GM12878 (cell line): ENCODE measurements around the gene WIPF2. TPM values are rescaled to one million over a fixed set of nuclear protein-coding genes. Genes with fewer than 3 reads are reported as not detected.

ENCODE experiments used
- ATAC-seq: fragments of 200-7000 bp; cut with Tn5 transposase; 3 replicates; pipeline ENCODE4 v1.9.1; 2020; ENCODE audit warnings: mild to moderate bottlenecking, moderate library complexity
- BruUV-seq: library from RNA; stranded (reverse); fragments of 400-500 nt; replicated peaks from 2 replicates; lab custom pipeline; 2021; lab: Mats Ljungman, UMichigan
- CTCF ChIA-PET: fragments of 300-600 bp; sonication (Branson Sonifier 250); formaldehyde crosslinking; extraction: SDS; loops from one replicate; lab custom pipeline; 2021; ENCODE audit warnings: inconsistent platforms; lab: Yijun Ruan, JAX
- POLR2A ChIA-PET: fragments of 350-600 bp; formaldehyde crosslinking; extraction: SDS; loops from one replicate; lab custom pipeline; 2021; ENCODE audit warnings: inconsistent platforms; lab: Charles Lee
- RAD21 ChIA-PET: fragments of 300-600 bp; sonication (Branson Sonifier 250); formaldehyde crosslinking; loops from one replicate; lab custom pipeline; 2023; ENCODE audit warnings: antibody characterized with exemption; ENCODE audit not compliant: unreplicated experiment; lab: Charles Lee
- SMC1A ChIA-PET: fragments of 300-600 bp; sonication (Branson Sonifier 250); formaldehyde crosslinking; loops from one replicate; lab custom pipeline; 2023; ENCODE audit not compliant: unreplicated experiment, uncharacterized antibody; lab: Charles Lee
- DNase-seq: peaks from one replicate; pipeline ENCODE4 v3.0.0-alpha.2; 2011; ENCODE audit warnings: low read depth, low spot score
- FAIRE-seq: peaks from 3 replicates; lab custom pipeline; 2011; peaks lifted over from hg19 to GRCh38; lab: Jason Lieb, UNC
- H2AFZ ChIP-seq: 2 replicates; pipeline ENCODE4 v1.6.0; 2011; ENCODE audit warnings: low read depth, low read length, control low read depth; ENCODE audit not compliant: control insufficient read depth
- H3K27ac ChIP-seq: 2 replicates; pipeline ENCODE4 v1.5.1; 2011; ENCODE audit warnings: control low read depth; ENCODE audit not compliant: control insufficient read depth, insufficient read depth
- H3K27me3 ChIP-seq, 2 experiments: replicated peaks in 1 of 2; 2 replicates each; pipeline versions ENCODE4 v1.6.0 to v1.6.1; 2011; ENCODE audit warnings: low read length in 1 of 2; ENCODE audit not compliant: control insufficient read depth in 2 of 2, insufficient read depth in 2 of 2
- H3K36me3 ChIP-seq, 2 experiments: 2 replicates each; pipeline ENCODE4 v1.5.1; 2011; ENCODE audit warnings: low read length in 1 of 2; ENCODE audit not compliant: control insufficient read depth in 2 of 2, insufficient read depth in 2 of 2
- H3K4me1 ChIP-seq: 2 replicates; pipeline ENCODE4 v1.6.1; 2011; ENCODE audit warnings: mild to moderate bottlenecking, low read length, moderate library complexity, mixed read lengths; ENCODE audit not compliant: control insufficient read depth, insufficient read depth
- H3K4me2 ChIP-seq: 2 replicates; pipeline ENCODE4 v1.6.0; 2011; ENCODE audit warnings: control low read depth; ENCODE audit not compliant: control insufficient read depth, insufficient read depth
- H3K4me3 ChIP-seq: fragments of 200-600 bp; sonication (generic); 2 replicates; pipeline ENCODE4 v1.5.1; 2016
- H3K79me2 ChIP-seq: 2 replicates; pipeline ENCODE4 v1.6.0; 2011; ENCODE audit warnings: low read length; ENCODE audit not compliant: control insufficient read depth, insufficient read depth
- H3K9ac ChIP-seq: 2 replicates; pipeline ENCODE4 v1.8.0; 2011; ENCODE audit warnings: low read length, control low read depth, mixed read lengths; ENCODE audit not compliant: control insufficient read depth, insufficient read depth
- H3K9me3 ChIP-seq: replicated peaks from 3 replicates; pipeline ENCODE4 v1.5.1; 2011; ENCODE audit warnings: mild to moderate bottlenecking, low read length; ENCODE audit not compliant: control insufficient read depth, insufficient read depth
- H4K20me1 ChIP-seq: 2 replicates; pipeline ENCODE4 v1.6.0; 2011; ENCODE audit not compliant: control insufficient read depth, insufficient read depth
- BRCA1 ChIP-seq: IDR thresholded peaks from 2 replicates; pipeline ENCODE4 v1.6.1; 2011; ENCODE audit warnings: low read depth, low read length, improper control_type of control experiment
- CBX5 ChIP-seq: sonication (generic); IDR thresholded peaks from 2 replicates; pipeline ENCODE4 v1.6.1; 2016; ENCODE audit warnings: low read depth, moderate library complexity, mild to moderate bottlenecking, inconsistent platforms
- CEBPB ChIP-seq, 2 experiments: fragments of 150-350 bp in 1 of 2; IDR thresholded peaks; 2 replicates each; pipeline ENCODE4 v1.6.1; 2012 to 2014; ENCODE audit warnings: low read depth in 2 of 2, low read length in 2 of 2, borderline replicate concordance in 1 of 2, inconsistent platforms in 1 of 2
- E2F8 ChIP-seq: fragments of 450-650 bp; IDR thresholded peaks from 2 replicates; pipeline ENCODE4 v1.6.1; 2018; ENCODE audit warnings: mild to moderate bottlenecking, low read depth, moderate library complexity; ENCODE audit not compliant: partially characterized antibody
- NFYB ChIP-seq: IDR thresholded peaks from 2 replicates; pipeline ENCODE4 v1.6.1; 2011; ENCODE audit warnings: low read depth, mild to moderate bottlenecking, low read length, improper control_type of control experiment, moderate library complexity; ENCODE audit not compliant: insufficient read depth
- POLR2A ChIP-seq: IDR thresholded peaks from 2 replicates; pipeline ENCODE4 v1.6.1; 2011; ENCODE audit warnings: low read depth, mild to moderate bottlenecking, low read length
- POLR2AphosphoS2 ChIP-seq: IDR thresholded peaks from 2 replicates; pipeline ENCODE4 v1.6.1; 2011; ENCODE audit warnings: low read depth, mild to moderate bottlenecking, low read length, improper control_type of control experiment, moderate library complexity
- POLR2AphosphoS5 ChIP-seq: IDR thresholded peaks from 2 replicates; pipeline ENCODE4 v1.6.1; 2011; ENCODE audit warnings: mild to moderate bottlenecking, low read length, inconsistent platforms
- SP1 ChIP-seq: IDR thresholded peaks from one replicate; pipeline ENCODE4 v1.6.1; 2011; ENCODE audit warnings: low read depth, low read length
- SUPT20H ChIP-seq: IDR thresholded peaks from 2 replicates; pipeline ENCODE4 v1.6.1; 2011; ENCODE audit warnings: low read depth, mild to moderate bottlenecking, low read length, moderate library complexity, borderline replicate concordance; ENCODE audit not compliant: control insufficient read depth
- YBX1 ChIP-seq: fragments of 450-650 bp; IDR thresholded peaks from 2 replicates; pipeline ENCODE4 v1.6.1; 2016; ENCODE audit warnings: antibody characterized with exemption
- ZSCAN29 ChIP-seq: fragments of 450-650 bp; IDR thresholded peaks from 2 replicates; pipeline ENCODE4 v1.6.1; 2017; ENCODE audit warnings: mild to moderate bottlenecking, moderate library complexity
- WGBS: methylation state at CpG from one replicate; pipeline ENCODE4 v1.1.6; 2016; ENCODE audit warnings: low lambda C conversion rate; ENCODE audit not compliant: insufficient replicate concordance, insufficient coverage; ENCODE audit errors: missing lambda C conversion rate; 5-methylcytosine and 5-hydroxymethylcytosine counted together
- in situ Hi-C: fragments of 300-500 bp; cut with MboI; formaldehyde crosslinking; loops from 9 replicates; pipeline ENCODE4 v1.14.3; 2018; ENCODE audit warnings: mixed read lengths
- intact Hi-C: fragments of 100-400 bp; cut with micrococcal nuclease; formaldehyde crosslinking; loops from one replicate; pipeline ENCODE4 v1.14.2; 2022; ENCODE audit not compliant: unreplicated experiment
- polyA plus RNA-seq, 11 experiments: library from polyadenylated mRNA; depleted of rRNA in 4 of 11; unstranded in 6 of 11; stranded (reverse) in 5 of 11; fragments of >200 nt; fragmentation: Nextera tagmentation in 4 of 11; fragmentation: Illumina TruSeq in 1 of 11; extraction: Ambion mirVana in 4 of 11; extraction: Trizol in 1 of 11; gene quantifications; 1 replicate in 1 of 11; 2 replicates in 10 of 11; pipeline versions ENCODE4 v1.2.1 to v1.2.3, GENCODE V29; 2011 to 2016; ENCODE audit warnings: inconsistent platforms in 2 of 11, missing spikeins in 2 of 11, low read depth in 1 of 11
- total RNA-seq, 4 experiments: library from RNA; depleted of rRNA in 3 of 4; stranded (reverse); fragments of >200 nt in 3 of 4; fragmentation: Illumina TruSeq in 1 of 4; extraction: Trizol in 1 of 4; gene quantifications; 2 replicates each; pipeline versions ENCODE4 v1.2.1 to v1.2.3, GENCODE V29; 2013 to 2021
- TF ChIP-seq, protein P1 (sequence below): IDR thresholded peaks from 2 replicates; pipeline ENCODE4 v1.6.1; 2012; ENCODE audit warnings: mild to moderate bottlenecking, low read depth, low read length

WIPF2 gene
- total and polyA plus RNA-seq, 10 of the 15 experiments (the other 5 are each of a cell fraction or from before 2014, with no cell fraction given), result 4.2 to 20.8 (median 7.1) TPM

DNA sequence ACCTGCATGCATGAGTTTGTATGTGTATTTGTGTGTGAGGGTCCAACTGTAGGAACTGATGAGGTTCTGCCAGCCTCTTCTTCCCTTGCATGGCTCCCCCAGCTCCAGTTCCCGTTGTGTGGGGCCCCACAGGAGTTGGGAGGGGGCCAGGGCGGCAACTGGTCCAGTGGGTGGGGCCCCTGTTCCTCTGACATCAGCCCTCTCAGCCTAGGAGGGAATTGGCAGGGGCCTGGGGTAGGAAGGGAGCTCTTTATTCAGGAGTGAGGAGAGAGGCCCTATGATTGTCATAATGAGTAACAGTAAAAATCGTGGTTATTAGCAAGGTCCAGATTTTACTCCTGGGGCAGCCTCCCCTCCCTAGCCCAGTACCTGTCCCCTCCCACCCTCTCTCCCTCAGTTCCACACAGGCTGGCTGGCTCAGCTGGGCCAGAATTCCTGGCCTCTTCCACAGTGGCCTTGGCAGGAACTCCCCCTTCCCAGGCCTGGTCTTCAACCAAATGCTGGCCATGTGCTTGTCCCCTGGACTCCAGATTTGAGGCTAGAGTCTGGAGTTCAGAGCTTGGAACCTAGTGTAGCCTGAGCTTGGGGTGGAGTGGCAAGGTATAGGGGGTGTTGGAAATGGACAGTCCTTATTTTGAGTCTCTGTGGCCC, 108.8 kb downstream of the WIPF2 start (continued):
- TF ChIP-seq E2F8 (no peak), BRCA1 (no peak)

DNA sequence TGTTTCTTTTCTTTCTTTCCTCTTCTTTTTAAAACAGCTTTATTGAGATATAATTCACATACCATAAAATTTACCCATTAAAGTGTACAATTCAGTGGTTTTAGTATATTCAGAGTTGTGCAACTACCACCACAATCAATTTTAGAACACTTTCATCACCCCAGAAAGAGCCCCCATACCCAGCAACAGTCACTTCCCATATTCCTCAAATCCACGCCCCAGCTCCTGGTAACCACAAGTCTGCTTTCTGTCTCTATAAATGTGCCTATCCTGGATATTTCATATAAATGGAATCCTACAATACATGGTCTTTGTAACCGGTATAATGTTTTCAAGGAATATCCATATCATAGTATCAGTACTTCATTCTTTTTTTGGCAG, 109.3 kb downstream of the WIPF2 start:
- no peak for TF ChIP-seq NFYB
- TF ChIP-seq CEBPB (IDR thresholded peaks at IDR 0.05; ENCODE audit: borderline replicate concordance in 1 of 2, low read depth in 2 of 2, low read length in 2 of 2), result no peak
- no peak for TF ChIP-seq POLR2AphosphoS5
- TF ChIP-seq YBX1, result no peak
- TF ChIP-seq CBX5, result no peak
- no peak for TF ChIP-seq SP1
- TF ChIP-seq POLR2AphosphoS2, result no peak
- no peak for TF ChIP-seq SUPT20H
- TF ChIP-seq, protein P1, sequence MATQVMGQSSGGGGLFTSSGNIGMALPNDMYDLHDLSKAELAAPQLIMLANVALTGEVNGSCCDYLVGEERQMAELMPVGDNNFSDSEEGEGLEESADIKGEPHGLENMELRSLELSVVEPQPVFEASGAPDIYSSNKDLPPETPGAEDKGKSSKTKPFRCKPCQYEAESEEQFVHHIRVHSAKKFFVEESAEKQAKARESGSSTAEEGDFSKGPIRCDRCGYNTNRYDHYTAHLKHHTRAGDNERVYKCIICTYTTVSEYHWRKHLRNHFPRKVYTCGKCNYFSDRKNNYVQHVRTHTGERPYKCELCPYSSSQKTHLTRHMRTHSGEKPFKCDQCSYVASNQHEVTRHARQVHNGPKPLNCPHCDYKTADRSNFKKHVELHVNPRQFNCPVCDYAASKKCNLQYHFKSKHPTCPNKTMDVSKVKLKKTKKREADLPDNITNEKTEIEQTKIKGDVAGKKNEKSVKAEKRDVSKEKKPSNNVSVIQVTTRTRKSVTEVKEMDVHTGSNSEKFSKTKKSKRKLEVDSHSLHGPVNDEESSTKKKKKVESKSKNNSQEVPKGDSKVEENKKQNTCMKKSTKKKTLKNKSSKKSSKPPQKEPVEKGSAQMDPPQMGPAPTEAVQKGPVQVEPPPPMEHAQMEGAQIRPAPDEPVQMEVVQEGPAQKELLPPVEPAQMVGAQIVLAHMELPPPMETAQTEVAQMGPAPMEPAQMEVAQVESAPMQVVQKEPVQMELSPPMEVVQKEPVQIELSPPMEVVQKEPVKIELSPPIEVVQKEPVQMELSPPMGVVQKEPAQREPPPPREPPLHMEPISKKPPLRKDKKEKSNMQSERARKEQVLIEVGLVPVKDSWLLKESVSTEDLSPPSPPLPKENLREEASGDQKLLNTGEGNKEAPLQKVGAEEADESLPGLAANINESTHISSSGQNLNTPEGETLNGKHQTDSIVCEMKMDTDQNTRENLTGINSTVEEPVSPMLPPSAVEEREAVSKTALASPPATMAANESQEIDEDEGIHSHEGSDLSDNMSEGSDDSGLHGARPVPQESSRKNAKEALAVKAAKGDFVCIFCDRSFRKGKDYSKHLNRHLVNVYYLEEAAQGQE, result no peak
- TF ChIP-seq POLR2A, result no peak
- no peak for TF ChIP-seq ZSCAN29
- TF ChIP-seq, all 136 proteins: peak for 0
- ChIA-PET SMC1A (interaction anchor here (1.3 to 11.2 kb wide), 4 partner anchors 13 to 25 kb away, joined by 4 to 172 read pairs (median 10); partner anchors contain the start of gene RARA), POLR2A (interaction anchor here (0.7 to 1.0 kb wide), 3 partner anchors 9 to 259 kb away, joined by 3 to 4 read pairs (median 4); no protein-coding TSS in a partner anchor), RAD21 (interaction anchor here (1.0 to 12.6 kb wide), 3 partner anchors 19 to 39 kb away, joined by 3 to 156 read pairs (median 31); partner anchors contain the start of gene RARA), CTCF (interaction anchor here (1.0 to 6.6 kb wide), 4 partner anchors 10 to 25 kb away, joined by 4 to 58 read pairs (median 26); partner anchors contain the start of gene RARA)
- FAIRE-seq (no peak), ATAC-seq (no peak), DNase-seq (no peak)
- H4K20me1 ChIP-seq, result no peaks in the 10 kb centered on the region
- in situ Hi-C loops, result loop anchor here (10.0 kb wide), 1 partner anchor 1346 kb away; no protein-coding TSS in a partner anchor
- intact Hi-C loops, result no loop called here
- H3K27me3 ChIP-seq, result no peaks in the 10 kb centered on the region
- H3K4me2 ChIP-seq, result no peak overlapping the region
- no peak overlapping the region for H3K4me3 ChIP-seq
- 0 out of 2 replicates have a peak overlapping the region, but pooled peaks have one; percentile 96 for H3K27ac ChIP-seq
- H3K9ac ChIP-seq, result no peak overlapping the region
- H3K4me1 ChIP-seq, result peaks cover 53% of the 10 kb centered on the region
- 94% methylated on average over 2 of the region's 2 CpGs for WGBS
- peaks cover 12 to 19% of the 10 kb centered on the region in 2 experiments; a peak in 3 of 4 replicates for H3K36me3 ChIP-seq
- no peaks in the 10 kb centered on the region for H3K9me3 ChIP-seq
- no TSS peak for BruUV-seq
- peaks cover 90% of the 10 kb centered on the region for H3K79me2 ChIP-seq
- no peak overlapping the region for H2AFZ ChIP-seq
